Mesenchymal stem cell (in vitro differentiated cells and primary cell): ENCODE measurements around the gene SAFB2.

ENCODE experiments used
- DNase-seq: peaks from one replicate; pipeline ENCODE4 v3.0.0-alpha.2; 2013
- H2AFZ ChIP-seq: one replicate; pipeline ENCODE4 v1.6.1; 2013; ENCODE audit warnings: low read depth, mild to moderate bottlenecking, control low read depth, inconsistent platforms, low read length, moderate library complexity
- H2AK5ac ChIP-seq: 2 replicates; pipeline ENCODE4 v1.6.1; 2013; ENCODE audit warnings: low read length, moderate library complexity, mild to moderate bottlenecking, inconsistent platforms; ENCODE audit not compliant: severe bottlenecking
- H2BK120ac ChIP-seq: one replicate; pipeline ENCODE4 v1.6.1; 2013; ENCODE audit warnings: low read depth, mild to moderate bottlenecking, inconsistent platforms, low read length, moderate library complexity
- H2BK12ac ChIP-seq, 2 experiments: one replicate each; pipeline ENCODE4 v1.6.1; 2013; ENCODE audit warnings: inconsistent platforms in 2 of 2, low read length in 2 of 2, mild to moderate bottlenecking in 2 of 2, moderate library complexity in 2 of 2, control low read depth in 1 of 2
- H2BK15ac ChIP-seq: one replicate; pipeline ENCODE4 v1.6.1; 2013; ENCODE audit warnings: mild to moderate bottlenecking, low read depth, inconsistent platforms; ENCODE audit not compliant: poor library complexity, severe bottlenecking
- H2BK5ac ChIP-seq: 2 replicates; pipeline ENCODE4 v1.6.1; 2013; ENCODE audit warnings: low read depth, mild to moderate bottlenecking, low read length, control low read depth, inconsistent platforms; ENCODE audit not compliant: poor library complexity, severe bottlenecking
- H3K14ac ChIP-seq, 2 experiments: one replicate each; pipeline ENCODE4 v1.6.1; 2013; ENCODE audit warnings: inconsistent platforms in 2 of 2, low read length in 2 of 2, control low read depth in 1 of 2, mild to moderate bottlenecking in 1 of 2, moderate library complexity in 1 of 2
- H3K18ac ChIP-seq, 2 experiments: one replicate each; pipeline ENCODE4 v1.6.1; 2013; ENCODE audit warnings: inconsistent platforms in 2 of 2, low read length in 2 of 2, control low read depth in 1 of 2, low read depth in 1 of 2, mild to moderate bottlenecking in 1 of 2
- H3K23ac ChIP-seq, 2 experiments: one replicate each; pipeline ENCODE4 v1.6.1; 2013; ENCODE audit warnings: inconsistent platforms in 2 of 2, low read length in 2 of 2, mild to moderate bottlenecking in 2 of 2, moderate library complexity in 2 of 2, control low read depth in 1 of 2
- H3K27ac ChIP-seq: 2 replicates; pipeline ENCODE4 v1.5.1; 2013; ENCODE audit warnings: mild to moderate bottlenecking, moderate library complexity, low read length, control low read depth, inconsistent platforms; ENCODE audit not compliant: poor library complexity, severe bottlenecking
- H3K27me3 ChIP-seq, 2 experiments: 2 replicates each; pipeline versions ENCODE4 v1.6.1 to v1.7.0; 2013; ENCODE audit warnings: low read length in 2 of 2, mild to moderate bottlenecking in 2 of 2, moderate library complexity in 2 of 2, control low read depth in 1 of 2, inconsistent platforms in 1 of 2; ENCODE audit not compliant: control insufficient read depth in 1 of 2, insufficient read depth in 1 of 2
- H3K36me3 ChIP-seq, 2 experiments: 2 replicates each; pipeline versions ENCODE4 v1.6.1 to v1.7.0; 2013; ENCODE audit warnings: low read length in 2 of 2, control low read depth in 1 of 2, inconsistent platforms in 1 of 2, low read depth in 1 of 2, mild to moderate bottlenecking in 1 of 2; ENCODE audit not compliant: insufficient read depth in 2 of 2, control insufficient read depth in 1 of 2
- H3K4ac ChIP-seq, 2 experiments: one replicate each; pipeline ENCODE4 v1.6.1; 2013; ENCODE audit warnings: inconsistent platforms in 2 of 2, low read length in 2 of 2, mild to moderate bottlenecking in 2 of 2, moderate library complexity in 2 of 2, control low read depth in 1 of 2, low read depth in 1 of 2
- H3K4me1 ChIP-seq: 2 replicates; pipeline ENCODE4 v1.6.1; 2013; ENCODE audit warnings: low read depth, low read length, control low read depth; ENCODE audit not compliant: control insufficient read depth, insufficient read depth
- H3K4me2 ChIP-seq: 2 replicates; pipeline ENCODE4 v1.6.1; 2013; ENCODE audit warnings: low read length, mild to moderate bottlenecking, inconsistent platforms; ENCODE audit not compliant: poor library complexity, severe bottlenecking
- H3K4me3 ChIP-seq, 2 experiments: 2 replicates each; pipeline versions ENCODE4 v1.5.1 to v1.7.0; 2013; ENCODE audit warnings: low read length in 2 of 2, mild to moderate bottlenecking in 2 of 2, control low read depth in 1 of 2, low read depth in 1 of 2; ENCODE audit not compliant: insufficient read depth in 1 of 2
- H3K79me1 ChIP-seq: replicated peaks from 2 replicates; pipeline ENCODE4 v1.6.1; 2013; ENCODE audit warnings: mild to moderate bottlenecking, control low read depth, low read length, inconsistent platforms; ENCODE audit not compliant: poor library complexity, severe bottlenecking
- H3K9ac ChIP-seq: 2 replicates; pipeline ENCODE4 v1.7.0; 2013; ENCODE audit warnings: mild to moderate bottlenecking, low read length, moderate library complexity
- H3K9me3 ChIP-seq: 2 replicates; pipeline ENCODE4 v1.7.0; 2013; ENCODE audit warnings: mild to moderate bottlenecking, low read length; ENCODE audit not compliant: control insufficient read depth
- H4K8ac ChIP-seq: one replicate; pipeline ENCODE4 v1.6.1; 2013; ENCODE audit warnings: inconsistent platforms, mild to moderate bottlenecking, low read length, moderate library complexity
- H4K91ac ChIP-seq: one replicate; pipeline ENCODE4 v1.6.1; 2013; ENCODE audit warnings: mild to moderate bottlenecking, low read length, inconsistent platforms
- WGBS: methylation state at CpG from one replicate; pipeline ENCODE4 v1.1.7; 2013; ENCODE audit warnings: mixed read lengths; 5-methylcytosine and 5-hydroxymethylcytosine counted together

Gene SAFB2

DNA sequence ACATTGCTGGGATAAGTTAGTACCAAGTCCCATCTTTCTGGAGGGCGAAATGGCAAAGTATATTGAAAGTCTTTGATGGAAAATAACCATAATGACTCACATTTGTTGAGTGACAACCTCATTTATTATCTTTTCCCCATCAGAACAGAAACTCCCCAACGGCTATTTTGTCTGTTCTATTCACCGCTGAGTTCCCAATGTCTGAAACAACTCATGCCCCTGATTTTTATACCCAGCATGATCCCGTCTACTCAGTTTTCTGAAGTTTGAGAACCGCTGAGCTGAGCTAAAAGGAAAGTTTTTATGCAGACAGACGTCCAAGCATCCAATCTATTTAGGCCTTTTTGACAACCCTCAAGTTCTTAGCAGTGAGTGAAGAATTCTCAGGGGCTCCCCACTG lies 47.0 kb downstream of the SAFB2 start:
- Histone ChIP-seq H3K4me2 (no peak overlapping the region), H4K8ac (no peak overlapping the region), H3K9ac (no peak overlapping the region), H3K23ac (no peak overlapping the region), H3K27me3 (peaks cover 0 to 2% of the 10 kb centered on the region in 2 experiments), H3K14ac (no peak overlapping the region), H2AFZ (no peak overlapping the region), H2AK5ac (no peak overlapping the region), H4K91ac (no peak overlapping the region), H3K9me3 (no peaks in the 10 kb centered on the region), H2BK120ac (no peak overlapping the region), H3K79me1 (no peaks in the 10 kb centered on the region), H3K4ac (no peak overlapping the region), H2BK12ac (no peak overlapping the region), H2BK15ac (no peak overlapping the region), H3K27ac (no peak overlapping the region), H3K36me3 (peaks cover 0 to 4% of the 10 kb centered on the region in 2 experiments), H3K18ac (no peak overlapping the region), H2BK5ac (no peak overlapping the region), H3K4me3 (no peak overlapping the region), H3K4me1 (peaks cover 19% of the 10 kb centered on the region)
- DNase-seq: no peak
- 72% methylated on average over 5 of the region's 6 CpGs for WGBS

DNA sequence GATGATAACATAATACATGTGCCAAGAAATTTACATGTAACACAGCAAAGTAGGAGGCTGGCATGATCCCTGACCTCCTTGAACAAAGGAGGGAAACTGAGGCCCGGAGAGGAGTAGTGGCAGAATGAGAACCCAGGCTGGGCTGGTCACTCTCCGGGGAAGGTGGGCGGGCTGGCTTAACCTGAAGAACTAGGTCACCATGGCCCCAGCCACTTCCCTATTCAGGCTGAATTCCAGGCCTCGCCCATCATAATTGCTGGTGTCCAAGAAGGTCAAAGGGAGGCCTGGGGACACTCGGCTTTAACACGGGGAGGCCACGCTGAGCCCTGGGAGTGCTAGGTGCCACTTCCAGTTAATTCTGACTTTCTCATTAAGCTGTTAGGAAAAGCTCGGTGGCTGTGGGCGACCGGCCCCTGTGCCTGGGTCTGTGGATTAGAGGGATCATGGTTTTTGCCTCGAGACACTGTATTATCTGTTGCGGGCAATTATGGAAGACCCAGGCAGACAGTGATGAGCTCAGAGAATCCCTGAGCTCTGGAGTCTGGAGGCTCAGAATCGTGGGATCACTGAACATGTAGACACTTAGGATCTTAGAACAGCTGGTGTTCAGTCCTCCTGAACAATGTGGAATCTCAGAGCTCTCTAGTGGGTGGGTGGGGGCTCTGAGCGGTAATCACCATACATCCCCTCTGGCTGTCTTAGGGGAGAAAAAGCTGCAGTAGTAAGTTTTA lies 49.9 kb downstream of the SAFB2 start:
- Histone ChIP-seq H2AK5ac (no peak overlapping the region), H3K9ac (no peak overlapping the region), H3K36me3 (no peaks in the 10 kb centered on the region), H3K4me1 (peaks cover 5% of the 10 kb centered on the region), H2BK15ac (no peak overlapping the region), H3K9me3 (no peaks in the 10 kb centered on the region), H3K4me3 (no peak overlapping the region), H3K27me3 (peaks cover 7 to 9% of the 10 kb centered on the region in 2 experiments), H3K4me2 (no peak overlapping the region), H2BK12ac (no peak overlapping the region), H2BK120ac (no peak overlapping the region), H2BK5ac (no peak overlapping the region), H3K4ac (no peak overlapping the region), H4K8ac (no peak overlapping the region), H3K14ac (no peak overlapping the region), H4K91ac (no peak overlapping the region), H3K27ac (no peak overlapping the region), H3K23ac (no peak overlapping the region), H3K18ac (no peak overlapping the region), H3K79me1 (no peaks in the 10 kb centered on the region), H2AFZ (no peak overlapping the region)
- DNase-seq: no peak
- WGBS: 83% methylated on average over 14 of the region's 14 CpGs

DNA sequence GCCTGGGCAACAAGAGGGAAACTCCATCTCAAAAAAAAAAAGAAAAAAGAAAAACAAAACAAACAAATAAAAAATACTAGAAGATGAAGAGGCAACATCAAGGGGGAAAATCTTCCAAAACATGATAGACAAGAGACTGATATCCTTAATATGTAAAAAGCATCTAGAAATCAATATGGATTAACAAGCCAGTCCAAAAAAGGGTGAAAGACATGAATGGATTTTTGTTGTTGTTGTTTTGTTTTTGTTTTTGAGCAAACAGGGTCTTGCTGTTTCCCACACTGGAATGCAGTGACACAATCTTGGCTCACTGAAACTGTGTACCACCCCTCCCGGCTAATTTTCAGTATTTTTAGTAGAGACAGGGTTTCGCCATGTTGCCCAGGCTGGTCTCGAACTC lies 50.8 kb downstream of the SAFB2 start:
- WGBS: 90% methylated on average over 3 of the region's 3 CpGs

DNA sequence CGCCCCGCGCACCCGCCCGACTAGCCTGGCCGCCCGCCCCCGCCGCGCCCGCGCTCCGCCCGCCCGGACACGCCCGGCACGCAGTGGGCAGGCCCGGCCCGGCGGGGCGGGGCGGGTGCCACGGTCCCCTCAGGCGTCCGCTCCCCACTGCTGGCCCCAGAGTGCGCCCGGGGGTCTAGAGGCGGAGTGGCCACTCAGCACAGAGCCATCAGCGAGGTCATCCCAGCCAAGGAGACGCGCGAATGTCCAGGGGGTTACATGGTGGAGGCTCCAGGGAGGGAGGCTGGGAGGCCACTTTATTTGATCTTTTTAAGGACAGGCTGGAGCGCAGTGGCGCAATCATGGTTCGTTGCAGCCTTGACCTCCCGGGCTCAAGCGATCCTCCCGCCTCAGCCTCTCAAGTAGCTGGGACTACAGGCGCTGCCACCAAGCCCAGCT lies 54.6 kb downstream of the SAFB2 start:
- no peak overlapping the region for H3K27ac ChIP-seq
- no peak overlapping the region for H3K9ac ChIP-seq
- no peaks in the 10 kb centered on the region for H3K9me3 ChIP-seq
- no peak overlapping the region for H2BK12ac ChIP-seq
- H3K4me3 ChIP-seq: peak overlapping the region in 1 of 2 experiments; percentile 42
- peak overlapping the region; percentile 63 for H3K4me2 ChIP-seq
- H3K4me1 ChIP-seq: peaks cover 8% of the 10 kb centered on the region
- H3K79me1 ChIP-seq: no peaks in the 10 kb centered on the region
- H3K14ac ChIP-seq: no peak overlapping the region
- no peak overlapping the region for H4K91ac ChIP-seq
- H3K27me3 ChIP-seq: peaks cover 35 to 48% of the 10 kb centered on the region in 2 experiments
- H2AFZ ChIP-seq: no peak overlapping the region
- DNase-seq: no peak
- H3K23ac ChIP-seq: no peak overlapping the region
- H2BK15ac ChIP-seq: no peak overlapping the region
- H4K8ac ChIP-seq: no peak overlapping the region
- H3K36me3 ChIP-seq: no peaks in the 10 kb centered on the region
- no peak overlapping the region for H2BK5ac ChIP-seq
- H3K4ac ChIP-seq: no peak overlapping the region
- WGBS: 21% methylated on average over 38 of the region's 40 CpGs
- no peak overlapping the region for H3K18ac ChIP-seq
- no peak overlapping the region for H2AK5ac ChIP-seq
- no peak overlapping the region for H2BK120ac ChIP-seq

More for the DNA sequence above, 50.8 kb downstream of the SAFB2 start:
- DNase-seq: no peak
- Histone ChIP-seq H2AFZ (no peak overlapping the region), H3K4me2 (no peak overlapping the region), H3K9me3 (no peaks in the 10 kb centered on the region), H3K27me3 (peaks cover 14 to 15% of the 10 kb centered on the region in 2 experiments), H3K4ac (no peak overlapping the region), H4K8ac (no peak overlapping the region), H4K91ac (no peak overlapping the region), H2BK15ac (no peak overlapping the region), H3K79me1 (no peaks in the 10 kb centered on the region), H2BK120ac (no peak overlapping the region), H3K14ac (no peak overlapping the region), H3K23ac (no peak overlapping the region), H3K4me1 (peaks cover 8% of the 10 kb centered on the region), H3K36me3 (no peaks in the 10 kb centered on the region), H2BK12ac (no peak overlapping the region), H3K27ac (no peak overlapping the region), H3K18ac (no peak overlapping the region), H3K9ac (no peak overlapping the region), H2BK5ac (no peak overlapping the region), H2AK5ac (no peak overlapping the region), H3K4me3 (no peak overlapping the region)
